Neural crest cell (in vitro differentiated cells): Measurements from ENCODE around the gene RAMAC. TPM values are rescaled to one million over a fixed set of nuclear protein-coding genes. Genes with fewer than 3 reads are reported as not detected.

Experiments
- DNase-seq: peaks from one replicate; pipeline ENCODE4 v3.0.0; 2021; ENCODE audit warnings: low read depth, mixed read lengths, low spot score
- H3K27ac Mint-ChIP-seq: one replicate; pipeline ENCODE4 v1.8.0; 2021; ENCODE audit warnings: mild to moderate bottlenecking, mixed read lengths; ENCODE audit not compliant: unreplicated experiment
- H3K27me3 Mint-ChIP-seq: 2 replicates; pipeline ENCODE4 v1.8.0; 2021; ENCODE audit warnings: low read depth, mild to moderate bottlenecking, mixed read lengths
- H3K36me3 Mint-ChIP-seq: 2 replicates; pipeline ENCODE4 v1.8.0; 2021; ENCODE audit warnings: low read depth, mild to moderate bottlenecking, mixed read lengths
- H3K4me1 Mint-ChIP-seq: 2 replicates; pipeline ENCODE4 v1.8.0; 2021; ENCODE audit warnings: mixed read lengths
- H3K4me3 Mint-ChIP-seq: one replicate; pipeline ENCODE4 v1.8.0; 2021; ENCODE audit warnings: mild to moderate bottlenecking, mixed read lengths
- H3K9me3 Mint-ChIP-seq: 2 replicates; pipeline ENCODE4 v1.8.0; 2021; ENCODE audit warnings: mixed read lengths
- CTCF ChIP-seq: fragments of 200-600 bp; sonication (generic); conservative IDR thresholded peaks from 2 replicates; pipeline ENCODE4 v1.5.0; 2021; ENCODE audit warnings: antibody characterized with exemption, mild to moderate bottlenecking
- total RNA-seq: library from RNA; stranded (reverse); gene quantifications from 2 replicates; pipeline ENCODE4 v1.2.1, GENCODE V29; 2021

RAMAC gene
- total RNA-seq, 1 donor from 2014 or later: 25.4 TPM

DNA sequence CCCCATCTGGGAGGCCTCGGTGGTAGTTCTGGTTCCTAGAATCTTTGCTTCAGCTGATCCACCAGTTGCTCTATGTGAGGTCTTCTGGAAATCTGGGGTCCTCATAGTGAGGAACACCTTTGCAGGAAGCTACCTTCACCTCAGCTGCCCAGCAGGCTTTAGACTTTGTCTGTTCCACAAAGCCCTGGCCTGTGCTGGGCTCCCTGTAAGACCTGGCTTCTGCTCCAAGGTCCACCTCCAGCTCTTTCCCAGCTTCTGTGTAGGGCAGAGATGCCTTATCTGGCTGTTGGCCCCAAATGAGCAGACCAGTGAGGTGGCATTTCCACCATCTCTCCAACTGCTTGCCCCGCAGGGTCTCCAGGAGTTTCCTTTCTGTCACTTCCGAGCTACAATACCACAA lies 25.2 kb upstream of the RAMAC start:
- DNase-seq: no peak
- no peaks in the 10 kb centered on the region for H3K27me3 Mint-ChIP-seq
- H3K4me1 Mint-ChIP-seq: no peaks in the 10 kb centered on the region
- H3K9me3 Mint-ChIP-seq: no peaks in the 10 kb centered on the region
- no peak overlapping the region for H3K27ac Mint-ChIP-seq
- no peak for TF ChIP-seq CTCF
- peaks cover 3% of the 10 kb centered on the region for H3K36me3 Mint-ChIP-seq
- no peak overlapping the region for H3K4me3 Mint-ChIP-seq

DNA sequence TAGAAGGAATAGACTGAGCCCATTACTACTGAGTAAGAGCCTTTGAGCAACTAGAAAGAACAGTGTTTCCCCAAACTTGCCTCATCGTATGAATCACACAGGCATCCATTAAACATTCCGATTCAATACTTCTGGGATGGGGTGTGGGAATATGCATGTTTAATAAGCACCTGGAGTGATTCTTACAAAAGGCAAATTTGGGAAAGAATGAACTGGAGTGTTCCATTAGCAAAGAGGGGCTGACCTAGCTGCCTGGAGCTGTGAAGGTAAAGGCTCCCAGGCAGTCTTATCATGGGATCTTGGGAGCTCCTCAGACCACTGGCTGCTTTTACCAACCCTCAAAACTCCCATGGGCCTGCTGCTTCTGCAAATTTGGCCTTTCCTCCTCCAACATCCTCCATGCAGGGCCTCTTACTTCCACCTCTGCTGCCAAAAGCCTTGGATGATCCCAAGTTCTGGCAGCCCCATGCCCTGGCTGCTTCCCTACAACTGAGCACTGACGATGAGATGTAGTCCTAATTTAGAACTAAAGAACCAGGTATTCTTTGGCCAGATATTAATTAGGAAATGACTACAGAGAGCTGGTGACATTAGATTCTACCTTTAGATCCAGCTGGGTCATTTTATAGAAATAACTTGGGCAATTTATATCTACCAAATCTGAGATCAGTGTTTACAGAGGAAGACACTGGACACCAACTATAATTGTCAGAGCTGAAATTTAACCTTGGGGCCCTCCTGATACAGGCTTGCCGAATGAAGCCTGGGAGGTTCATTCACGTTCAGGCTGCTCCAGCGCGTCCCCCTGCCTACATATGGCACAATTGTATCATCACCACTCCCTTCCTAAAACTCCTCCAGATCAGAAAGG lies 22.3 kb upstream of the RAMAC start:
- TF ChIP-seq CTCF: no peak
- peaks cover 3% of the 10 kb centered on the region for H3K36me3 Mint-ChIP-seq
- H3K27me3 Mint-ChIP-seq: no peaks in the 10 kb centered on the region
- H3K27ac Mint-ChIP-seq: no peak overlapping the region
- no peaks in the 10 kb centered on the region for H3K4me1 Mint-ChIP-seq
- H3K9me3 Mint-ChIP-seq: no peaks in the 10 kb centered on the region
- DNase-seq: no peak
- no peak overlapping the region for H3K4me3 Mint-ChIP-seq

DNA sequence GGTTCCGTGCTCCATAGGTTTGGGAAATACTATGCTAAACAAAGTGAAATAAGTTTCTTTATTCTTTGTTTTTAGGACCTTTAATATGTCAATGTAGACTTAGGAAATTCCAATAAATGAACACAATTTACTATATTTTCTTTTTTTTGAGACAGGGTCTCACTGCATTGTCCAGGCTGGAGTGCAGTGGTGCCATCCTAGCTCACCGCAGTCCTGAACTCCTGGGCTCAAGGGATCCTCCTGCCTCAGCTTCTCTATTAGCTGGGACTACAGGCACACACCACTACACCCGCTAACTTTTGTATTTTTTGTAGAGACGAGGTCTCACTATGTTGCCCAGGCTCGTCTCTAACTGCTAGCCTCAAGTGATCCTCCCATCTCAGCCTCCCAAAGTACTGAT lies 21.1 kb upstream of the RAMAC start:
- no peak for TF ChIP-seq CTCF

DNA sequence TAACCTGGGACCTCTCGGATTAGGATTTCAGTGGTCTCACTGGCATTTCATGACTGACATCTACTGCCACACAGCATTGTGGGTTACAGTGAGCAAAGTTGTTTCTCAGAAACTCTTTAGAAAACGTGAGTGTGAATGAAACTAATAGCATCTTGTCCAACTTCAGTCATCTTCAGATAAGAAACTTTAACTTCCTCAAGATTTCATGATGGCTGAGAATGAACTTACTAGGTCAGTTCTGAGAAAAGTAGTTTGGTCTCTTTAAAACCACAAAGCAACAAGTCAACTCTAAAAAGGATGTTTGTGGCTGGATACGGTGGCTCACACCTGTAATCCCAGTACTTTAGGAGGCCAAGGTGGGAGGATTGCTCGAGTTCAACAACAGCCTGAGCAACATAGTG lies 19.3 kb upstream of the RAMAC start:
- no peak for TF ChIP-seq CTCF
- no peak for DNase-seq
- no peak overlapping the region for H3K4me3 Mint-ChIP-seq
- H3K36me3 Mint-ChIP-seq: no peaks in the 10 kb centered on the region
- no peaks in the 10 kb centered on the region for H3K4me1 Mint-ChIP-seq
- no peaks in the 10 kb centered on the region for H3K9me3 Mint-ChIP-seq
- H3K27me3 Mint-ChIP-seq: no peaks in the 10 kb centered on the region
- no peak overlapping the region for H3K27ac Mint-ChIP-seq

More for the DNA sequence above, 21.1 kb upstream of the RAMAC start:
- no peaks in the 10 kb centered on the region for H3K27me3 Mint-ChIP-seq
- H3K27ac Mint-ChIP-seq: no peak overlapping the region
- H3K36me3 Mint-ChIP-seq: peaks cover 2% of the 10 kb centered on the region
- DNase-seq: no peak
- no peak overlapping the region for H3K4me3 Mint-ChIP-seq
- H3K4me1 Mint-ChIP-seq: no peaks in the 10 kb centered on the region
- H3K9me3 Mint-ChIP-seq: no peaks in the 10 kb centered on the region

GRCh38 chr15:82968066-82968465 lies 17.9 kb upstream of the RAMAC start:
- Mint-ChIP-seq H3K27ac (peak overlapping the region; percentile 61), H3K36me3 (no peaks in the 10 kb centered on the region), H3K4me3 (no peak overlapping the region), H3K4me1 (no peaks in the 10 kb centered on the region), H3K27me3 (no peaks in the 10 kb centered on the region), H3K9me3 (no peaks in the 10 kb centered on the region)
- no peak for TF ChIP-seq CTCF
- DNase-seq: no peak
